GM21786 (cell line): ENCODE measurements around the gene AWAT1.
"Not testable (repeated sequence)": the region's sequence is repeated elsewhere in the genome, so short reads cannot be mapped to it uniquely, and the experiment has no call there.

Experiments used
- ATAC-seq: cut with Tn5 transposase; IDR thresholded peaks from one replicate; pipeline ENCODE4 v1.9.1; 2021; ENCODE audit not compliant: unreplicated experiment

The AWAT1 gene

DNA sequence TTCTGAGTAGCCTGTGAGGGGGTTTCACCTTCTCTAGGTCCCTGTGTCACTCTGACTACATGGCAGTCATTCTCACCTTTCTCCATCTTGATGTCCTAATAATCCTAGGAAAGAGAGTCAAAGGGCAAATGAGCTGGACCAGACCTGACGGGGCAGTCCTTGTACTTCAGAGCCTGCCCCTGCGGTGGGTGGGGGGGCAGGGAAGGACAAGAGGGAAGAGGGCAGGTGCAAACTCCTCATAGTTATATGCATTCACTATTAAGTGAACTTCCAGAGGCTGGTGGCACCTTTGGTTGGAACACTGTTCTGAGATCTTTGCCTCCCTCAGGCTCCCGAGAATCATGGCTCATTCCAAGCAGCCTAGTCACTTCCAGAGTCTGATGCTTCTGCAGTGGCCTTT is at the start of gene AWAT1:
AWAT1 (plus strand) TSS at position 301 of the 400 bp plus-strand sequence; CDS start at position 342, 41 bp downstream.
- ATAC-seq = no peak

DNA sequence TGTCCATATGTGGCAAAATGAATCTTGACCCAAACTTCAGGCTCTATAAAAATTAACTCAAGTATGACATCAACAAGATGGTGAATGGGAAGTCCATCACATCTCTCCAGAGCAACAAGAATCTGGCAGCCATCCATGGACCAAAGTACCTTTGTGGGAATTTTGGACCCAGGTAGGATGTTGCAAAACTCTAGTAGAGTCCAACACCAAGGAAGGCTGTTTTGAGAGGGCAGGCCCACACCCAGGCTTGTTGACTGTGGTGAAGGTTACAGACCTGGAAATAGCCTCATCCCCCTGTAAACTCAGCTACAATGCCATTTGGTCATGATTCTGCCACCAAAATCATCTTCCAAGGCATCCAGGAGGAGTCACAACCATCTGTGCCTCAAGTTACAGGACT is 44.2 kb upstream of the AWAT1 start:
- no peak for ATAC-seq

DNA sequence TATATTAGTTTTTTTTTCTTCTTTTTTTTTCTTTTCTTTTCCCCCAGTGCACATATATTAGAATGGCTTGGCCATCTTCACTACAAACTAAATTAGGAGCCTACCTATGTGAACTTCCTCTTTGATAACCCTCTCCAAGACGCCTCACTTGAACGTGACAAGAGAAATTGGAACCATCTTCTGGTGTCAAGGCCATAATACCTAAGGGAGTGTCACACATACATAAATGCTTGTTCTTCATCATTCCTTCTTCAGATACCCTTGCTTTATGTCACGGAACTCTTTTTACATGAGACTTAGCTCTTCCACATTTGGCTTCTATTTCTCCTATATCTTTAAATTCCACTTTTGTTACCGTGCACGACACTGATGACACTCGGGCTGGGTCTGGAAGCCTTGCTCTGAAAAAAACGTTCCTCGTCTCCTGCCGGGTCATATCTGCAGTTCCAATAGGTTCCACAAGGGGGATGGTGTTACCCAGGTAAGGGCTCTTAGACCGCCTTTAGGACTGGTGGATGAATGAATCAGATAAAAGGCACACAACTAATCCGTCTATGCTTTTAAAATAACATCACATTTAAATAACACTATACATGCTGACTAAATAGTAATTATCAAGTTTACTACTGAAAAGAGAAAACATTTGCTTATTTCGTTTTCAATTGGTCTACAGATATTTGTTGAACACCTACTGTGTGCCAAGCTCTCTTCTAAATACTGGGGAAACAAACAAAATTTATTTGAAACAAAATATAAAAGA is 37.3 kb upstream of the AWAT1 start:
- ATAC-seq = peak; percentile 89

DNA sequence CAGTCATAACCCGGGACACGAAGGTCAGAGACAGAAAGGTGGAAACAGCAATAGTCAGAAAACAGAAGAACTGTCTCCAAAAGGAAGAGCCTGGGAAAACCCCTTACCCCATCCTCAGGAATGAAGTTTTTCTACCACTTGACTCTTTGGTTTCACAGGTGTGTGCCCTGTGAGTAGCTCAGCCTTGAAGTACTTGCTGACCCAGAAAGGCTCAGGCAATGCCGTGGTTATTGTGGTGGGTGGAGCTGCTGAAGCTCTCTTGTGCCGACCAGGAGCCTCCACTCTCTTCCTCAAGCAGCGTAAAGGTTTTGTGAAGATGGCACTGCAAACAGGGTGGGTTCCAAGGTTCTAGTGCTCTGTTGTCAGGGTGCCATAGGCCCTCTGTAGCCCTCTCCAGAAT is 32.7 kb upstream of the AWAT1 start:
- no peak for ATAC-seq

DNA sequence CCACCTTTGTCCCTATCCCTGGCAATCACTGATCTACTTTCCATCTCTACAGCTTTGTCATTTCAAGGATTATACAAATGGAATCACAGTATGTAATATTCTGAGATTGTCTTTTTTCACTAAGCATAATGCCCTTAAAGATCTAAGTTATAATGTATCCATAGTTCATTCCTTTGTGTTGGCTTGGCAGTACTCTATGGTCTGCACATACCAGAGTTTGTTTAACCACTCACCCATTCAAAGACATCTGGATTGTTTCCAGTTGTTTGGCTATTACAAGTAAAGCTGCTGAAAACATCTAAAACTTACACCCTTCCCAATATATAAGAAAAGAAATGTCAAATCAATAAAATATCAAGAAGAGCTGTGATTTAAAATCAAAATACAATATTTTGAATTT is 26.0 kb upstream of the AWAT1 start:
- no peak for ATAC-seq

DNA sequence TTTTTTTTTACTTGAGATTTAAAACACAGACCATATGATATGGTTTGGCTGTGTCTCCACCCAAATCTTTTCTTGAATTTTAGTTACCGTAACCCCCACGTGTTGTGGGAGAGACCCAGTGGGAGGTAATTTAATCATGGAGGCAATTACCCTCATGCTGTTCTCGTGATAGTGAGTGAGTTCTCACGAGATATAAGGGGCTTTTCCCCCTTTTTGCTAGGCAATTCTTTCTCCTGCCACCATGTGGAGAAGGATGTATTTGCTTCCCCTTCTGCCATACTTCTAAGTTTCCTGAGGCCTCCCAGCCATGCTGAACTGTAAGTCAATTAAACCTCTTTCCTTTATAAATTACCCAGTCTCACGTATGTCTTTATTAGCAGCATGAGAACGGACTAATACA is 24.9 kb upstream of the AWAT1 start:
- not testable (repeated sequence) for ATAC-seq

DNA sequence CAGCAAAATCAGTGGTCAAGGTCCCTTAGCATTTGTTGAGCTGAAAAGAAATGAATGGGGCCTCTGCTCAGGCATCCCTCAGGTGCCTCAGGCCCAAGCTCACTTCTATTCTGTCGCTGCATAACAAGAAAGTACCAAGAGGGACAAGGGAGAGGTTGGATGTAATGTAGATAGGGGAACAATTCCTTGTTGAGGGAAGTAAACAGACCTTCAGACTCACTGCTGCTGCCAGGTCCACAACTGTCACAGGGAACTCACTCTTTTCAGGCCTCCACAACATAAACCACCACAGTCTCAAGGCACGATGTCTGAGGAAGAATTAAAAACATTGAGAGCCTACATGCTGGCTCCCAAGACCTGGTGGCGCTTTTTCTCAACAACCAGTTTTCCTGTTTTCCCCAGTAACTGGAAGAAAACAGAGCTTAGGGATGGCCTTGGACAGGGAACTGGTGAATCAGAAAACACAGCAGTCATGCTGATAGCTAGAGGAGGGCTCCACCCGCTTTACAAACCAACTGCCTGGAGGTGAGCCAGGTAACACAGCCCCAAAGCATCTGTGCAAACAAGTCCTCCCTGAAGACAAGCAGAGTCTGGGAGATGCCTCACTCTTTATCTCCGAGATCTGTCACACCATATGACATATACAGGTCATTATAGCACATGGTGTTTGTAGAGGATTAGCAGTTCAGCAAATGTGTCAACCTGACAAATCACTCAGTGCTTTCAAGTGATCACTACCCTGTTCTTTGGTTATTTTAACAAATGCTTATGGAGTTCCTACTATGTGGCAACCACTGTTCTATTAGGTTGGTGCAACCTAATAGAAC is 14.3 kb upstream of the AWAT1 start:
- no peak for ATAC-seq

DNA sequence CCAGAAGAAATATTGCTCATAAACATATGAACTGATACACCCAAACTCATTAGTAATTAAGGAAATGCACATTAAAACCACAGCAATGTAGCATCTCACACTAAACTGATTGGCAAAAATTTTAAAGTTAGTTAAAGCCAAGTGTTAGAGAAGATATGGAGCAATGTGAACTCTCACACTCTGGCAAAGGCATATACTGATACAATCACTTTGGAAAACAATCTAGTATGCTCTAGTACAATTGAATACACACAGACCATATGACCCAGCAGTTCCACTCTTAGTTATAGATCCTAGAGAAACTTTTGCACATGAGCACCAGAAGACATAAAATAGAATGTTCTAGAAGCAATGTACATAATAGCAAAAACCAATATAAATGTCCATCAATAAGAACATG is 8.4 kb upstream of the AWAT1 start:
- no peak for ATAC-seq

DNA sequence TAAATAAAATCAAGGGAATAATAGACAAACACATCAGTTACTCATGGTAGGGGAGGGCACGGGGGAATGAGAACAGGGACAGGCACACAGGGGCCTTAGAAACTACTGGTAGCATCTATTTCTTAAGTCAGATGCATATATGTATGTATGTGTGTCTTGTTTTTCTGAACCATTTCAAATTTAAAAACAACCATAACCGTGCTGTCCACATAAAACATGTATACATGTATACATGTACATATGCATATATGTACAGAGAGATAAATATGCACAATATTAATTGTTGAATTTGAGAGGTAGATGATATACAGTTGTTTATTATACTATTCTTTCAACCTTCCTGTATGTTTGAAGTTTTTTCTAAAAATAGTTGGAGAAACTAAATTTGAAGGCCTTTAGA is 7.8 kb upstream of the AWAT1 start:
- ATAC-seq = no peak

DNA sequence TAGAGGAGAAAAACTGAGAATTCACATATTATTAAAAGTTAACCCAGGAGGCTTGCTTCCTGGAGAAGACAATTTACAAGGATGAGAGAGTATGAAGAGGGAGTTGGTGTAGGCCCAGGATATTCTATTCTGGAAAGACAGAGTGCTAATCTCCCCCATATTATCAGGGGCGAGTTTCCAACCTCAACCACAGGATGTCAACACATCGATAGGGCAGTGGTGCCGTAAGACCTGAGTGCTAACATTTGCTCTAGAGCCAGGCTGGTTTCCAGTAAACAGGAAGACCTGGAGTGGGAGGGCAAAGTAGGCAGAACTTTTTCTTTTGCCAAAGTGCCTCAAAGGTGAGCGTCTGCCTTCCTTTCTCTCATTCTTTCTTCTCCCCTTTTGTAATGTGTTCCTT is 2.8 kb upstream of the AWAT1 start:
- ATAC-seq = no peak

DNA sequence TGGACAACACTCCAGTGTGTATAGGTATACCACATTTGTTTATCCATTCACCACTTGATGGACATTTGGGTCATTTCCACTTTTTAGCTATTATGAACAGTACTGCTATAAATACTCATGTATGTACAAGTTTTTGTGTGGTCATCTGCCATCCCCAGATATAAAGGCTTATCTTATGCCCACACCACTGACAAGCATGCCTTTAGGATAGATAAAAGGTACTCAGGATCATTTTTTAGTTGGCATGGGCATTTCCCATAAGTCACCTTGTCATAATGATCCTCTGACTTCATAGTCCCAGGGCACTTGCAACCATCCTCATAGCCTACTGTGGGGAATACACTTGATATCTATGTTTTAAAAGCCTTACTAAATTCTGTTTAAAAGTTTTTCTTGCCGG is 6.3 kb downstream of the AWAT1 start:
- ATAC-seq = no peak

DNA sequence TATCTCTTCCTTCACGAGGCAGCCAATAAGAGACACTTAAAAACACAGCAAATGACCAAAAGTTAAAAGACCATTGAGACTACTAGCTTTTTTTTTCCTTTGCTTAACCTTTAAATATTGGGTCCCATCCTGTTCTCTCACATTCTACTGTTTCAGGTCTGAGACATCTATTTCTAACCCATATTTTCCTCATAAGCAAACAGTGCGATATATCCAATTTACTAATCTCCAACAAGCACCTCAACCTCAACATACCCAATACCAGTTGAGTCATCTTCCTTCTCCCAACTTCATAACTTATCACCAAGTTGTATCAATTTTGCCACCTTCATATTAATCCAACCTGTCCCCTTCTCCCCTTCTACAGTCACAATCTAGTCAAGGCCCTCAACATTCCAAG is 7.0 kb downstream of the AWAT1 start:
- ATAC-seq = no peak

DNA sequence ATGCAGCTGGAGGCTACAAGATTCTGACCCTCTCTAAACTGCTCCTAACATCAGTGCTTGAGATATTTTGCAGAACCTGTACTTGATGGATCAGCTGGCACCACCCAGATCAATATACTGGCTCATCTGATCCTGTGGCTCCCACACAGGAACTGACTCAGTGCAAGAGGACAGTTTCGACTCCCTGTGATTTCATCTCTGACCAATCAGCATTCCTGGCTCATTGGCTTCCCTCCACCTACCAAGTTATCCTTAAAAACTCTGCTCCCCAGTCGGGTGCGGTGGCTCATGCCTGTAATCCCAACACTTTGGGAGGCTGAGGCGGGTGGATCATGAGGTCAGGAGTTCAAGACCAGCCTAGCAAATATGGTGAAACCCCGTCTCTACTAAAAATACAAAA is 9.1 kb downstream of the AWAT1 start:
- ATAC-seq = not testable (repeated sequence)

DNA sequence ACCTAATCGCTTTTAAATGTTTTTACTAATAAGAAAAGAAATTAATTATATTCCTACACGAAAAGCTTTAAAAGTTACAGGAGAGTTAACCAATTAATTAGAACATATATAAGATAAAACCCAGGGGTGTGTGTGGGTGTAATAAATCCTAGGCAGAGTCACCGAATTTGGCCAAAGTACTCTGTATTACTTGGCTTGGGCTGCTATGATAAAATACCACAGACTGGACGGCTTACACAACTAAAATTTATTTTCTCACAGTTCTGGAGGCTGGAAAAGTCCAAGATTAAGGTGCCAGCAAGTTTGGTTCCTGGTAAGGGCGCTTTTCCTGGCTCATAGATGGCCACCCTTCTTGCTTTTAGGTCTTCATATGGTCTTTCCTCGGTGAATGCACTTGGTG is 10.4 kb downstream of the AWAT1 start:
- no peak for ATAC-seq

DNA sequence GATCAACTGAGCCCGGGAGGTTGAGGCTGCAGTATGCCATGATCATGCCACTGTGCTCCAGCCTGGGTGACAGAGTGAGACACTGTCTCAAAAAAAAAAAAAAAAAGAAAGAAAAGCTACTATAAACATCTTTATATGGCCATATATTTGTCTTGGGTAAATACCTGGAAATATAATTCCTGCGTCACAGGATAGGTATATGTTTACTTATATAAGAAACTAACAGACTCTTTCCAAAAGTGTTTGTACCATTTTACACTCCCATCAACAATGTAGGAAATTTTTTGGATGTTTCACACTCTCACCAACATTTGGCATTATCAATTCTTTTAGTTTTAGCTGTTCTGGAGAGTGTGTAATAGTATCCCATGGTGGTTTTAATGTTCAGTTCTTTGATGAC is 12.8 kb downstream of the AWAT1 start:
- no peak for ATAC-seq

DNA sequence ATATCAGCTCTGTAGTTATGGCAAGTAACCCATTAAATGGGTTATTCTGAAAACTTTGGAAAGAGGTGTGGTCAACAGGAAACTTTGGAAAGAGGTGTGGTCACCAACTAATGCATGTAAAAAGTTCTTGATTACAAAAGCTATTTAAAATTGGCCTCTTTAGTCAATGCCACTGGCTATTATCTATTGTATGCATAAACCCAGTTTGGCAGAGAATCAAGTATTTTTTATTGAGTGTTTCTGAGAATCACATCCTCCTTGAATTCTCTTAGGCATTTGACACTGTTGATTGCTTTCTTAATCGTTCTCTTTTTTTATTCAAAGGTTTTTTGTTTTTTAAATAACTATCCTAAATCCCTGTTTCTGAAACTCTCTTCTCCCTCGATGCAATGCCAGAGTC is 18.0 kb downstream of the AWAT1 start:
- ATAC-seq = no peak

DNA sequence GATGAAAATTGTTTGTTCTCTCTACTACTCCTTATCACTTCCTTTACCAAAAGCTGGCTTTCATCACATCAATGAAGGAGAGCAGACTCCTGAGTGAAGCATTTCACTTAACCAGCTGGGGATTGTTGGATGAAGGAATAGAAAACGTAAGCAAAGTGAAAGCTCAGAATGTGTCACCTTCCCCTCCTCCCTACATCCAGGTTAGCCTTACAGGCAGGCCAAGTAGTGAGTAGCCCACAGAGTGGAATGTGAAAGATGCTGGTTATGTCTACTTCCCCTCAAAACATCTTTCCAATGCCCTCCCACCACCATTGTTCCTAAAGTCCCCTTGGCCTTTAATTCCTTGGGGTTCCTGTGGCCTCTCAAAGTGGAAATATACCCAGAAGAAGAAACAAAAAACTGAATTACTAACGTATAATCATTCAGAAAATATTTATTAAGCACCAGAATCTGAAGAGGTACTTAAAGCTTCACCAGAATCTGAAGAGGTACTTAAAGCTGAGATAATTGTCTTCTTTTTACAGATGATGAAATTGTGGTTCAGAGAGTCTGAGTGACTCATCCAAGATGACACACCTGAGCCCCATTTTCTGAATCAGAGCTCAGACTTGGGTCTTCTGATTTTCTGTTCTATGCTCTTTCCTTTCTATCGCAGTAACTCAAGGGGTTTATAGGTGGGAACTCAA is 19.1 kb downstream of the AWAT1 start:
- no peak for ATAC-seq

DNA sequence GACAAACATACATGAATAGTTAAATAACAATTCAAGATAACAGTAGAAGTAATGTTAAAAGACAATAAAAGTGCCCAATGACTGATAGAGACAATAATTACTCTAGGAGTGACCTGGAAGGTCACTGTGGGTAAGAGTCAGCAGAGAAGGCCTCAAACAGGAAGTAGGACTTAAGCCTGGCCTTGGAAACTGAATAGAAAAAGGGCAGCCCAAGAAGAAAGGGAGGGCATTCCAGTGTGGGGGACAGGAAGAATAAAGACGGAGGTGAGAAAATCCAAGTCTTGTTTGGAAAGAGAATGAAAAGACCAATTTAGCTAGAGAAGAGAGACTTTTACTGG is 19.6 kb downstream of the AWAT1 start:
- no peak for ATAC-seq

DNA sequence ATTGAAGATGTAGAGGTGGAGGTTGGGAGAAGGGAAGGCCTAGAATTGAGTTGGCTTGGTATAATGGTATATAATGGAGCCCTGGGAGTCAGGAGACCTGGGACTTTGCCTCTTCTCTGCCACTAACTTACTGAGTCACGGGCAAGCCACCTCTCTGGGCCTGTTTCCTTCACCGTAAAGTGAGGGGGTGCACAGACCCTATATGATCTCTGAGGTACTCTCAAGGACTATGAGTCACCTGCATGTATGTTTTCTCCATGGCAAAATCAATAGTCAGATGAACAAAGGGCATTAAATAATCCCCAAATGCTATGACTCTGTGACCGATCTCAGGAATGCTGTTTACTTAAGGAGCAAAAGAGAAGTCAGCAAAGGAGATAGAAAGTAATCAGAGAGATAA is 20.5 kb downstream of the AWAT1 start:
- no peak for ATAC-seq

DNA sequence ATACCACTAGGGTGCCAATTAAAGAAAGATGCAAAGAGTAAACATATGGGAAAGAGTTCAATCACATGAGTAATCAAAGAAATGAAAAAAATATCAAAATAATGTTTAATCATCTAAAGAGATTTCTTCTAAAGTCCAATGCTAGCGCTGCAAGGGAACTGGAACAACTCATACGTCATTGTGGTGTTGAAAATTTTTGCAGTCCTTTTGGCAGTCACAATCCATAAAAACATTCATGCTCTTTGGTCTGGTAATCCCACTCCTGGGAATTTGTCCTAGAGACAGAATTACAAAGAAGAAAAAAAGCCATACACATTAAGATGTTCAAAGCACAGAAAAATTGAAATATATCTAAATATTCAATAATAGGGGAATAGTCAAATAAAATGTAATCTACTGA is 21.0 kb downstream of the AWAT1 start:
- no peak for ATAC-seq

DNA sequence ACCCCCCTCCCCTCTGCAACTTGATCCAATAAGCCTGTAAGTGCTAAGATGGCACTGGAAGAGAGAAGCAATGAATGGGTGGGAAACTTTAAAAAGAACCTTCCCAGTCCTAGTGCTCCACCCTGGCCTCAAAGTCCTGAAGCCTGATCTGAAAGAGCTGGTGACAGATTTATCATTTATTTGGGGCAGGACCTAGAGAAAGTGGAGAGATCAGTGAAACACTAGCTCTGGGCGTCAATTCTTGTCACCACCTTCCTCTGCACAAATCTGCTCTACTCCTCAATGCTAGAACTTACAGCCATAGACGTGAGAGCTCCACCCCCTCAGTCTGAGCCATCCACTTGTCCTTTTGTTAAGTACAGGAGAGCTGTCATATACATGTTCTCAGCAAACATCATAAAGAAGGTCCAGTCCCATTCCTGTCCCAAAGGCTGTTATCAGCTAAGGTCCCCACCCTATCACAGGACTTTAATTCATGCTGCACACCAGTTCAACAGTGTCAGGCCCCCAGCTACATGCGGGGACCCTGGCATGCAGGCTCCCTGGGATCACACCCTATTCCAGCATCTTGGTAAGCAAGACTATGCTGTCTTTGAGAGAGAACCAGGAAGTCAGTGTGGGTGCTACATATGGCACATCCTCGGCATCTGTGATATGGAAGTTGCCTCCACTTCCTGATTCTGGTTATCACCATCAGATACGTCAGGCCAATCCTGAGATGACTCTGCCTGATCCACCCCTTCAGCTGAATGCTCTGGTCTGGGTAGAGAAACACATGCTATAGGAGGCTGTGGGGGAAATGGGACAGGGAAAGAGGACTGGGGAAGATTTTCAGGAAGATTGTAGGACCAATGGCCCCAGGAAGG is 23.2 kb downstream of the AWAT1 start:
- no peak for ATAC-seq
